SK-N-SH treated with all-trans-retinoic acid at 6 μM for 48 hours (cell line): ENCODE measurements around the gene NOSIP.

Experiments
- ATAC-seq: fragments of 200-7000 bp; cut with Tn5 transposase; 3 replicates; pipeline ENCODE4 v1.9.1; 2020; ENCODE audit warnings: mild to moderate bottlenecking, moderate library complexity
- ARNTL ChIP-seq: fragments of 450-650 bp; formaldehyde crosslinking; IDR thresholded peaks from 2 replicates; pipeline ENCODE4 v1.5.0; 2020; ENCODE audit warnings: low read depth, mild to moderate bottlenecking, moderate library complexity, borderline replicate concordance
- CSDC2 ChIP-seq: fragments of 250-450 bp; sonication (Bioruptor Pico); IDR thresholded peaks from 2 replicates; pipeline ENCODE4 v1.5.0; 2020; ENCODE audit warnings: mild to moderate bottlenecking, moderate library complexity
- CSRNP3 ChIP-seq: fragments of 250-450 bp; sonication (Bioruptor Pico); IDR thresholded peaks from 2 replicates; pipeline ENCODE4 v1.5.1; 2021; ENCODE audit warnings: mild to moderate bottlenecking, moderate library complexity
- ESRRG ChIP-seq: fragments of 250-450 bp; sonication (Bioruptor Pico); IDR thresholded peaks from 2 replicates; pipeline ENCODE4 v1.6.1; 2021; ENCODE audit warnings: mild to moderate bottlenecking
- GLIS3 ChIP-seq: fragments of 250-450 bp; sonication (Bioruptor Pico); IDR thresholded peaks from 2 replicates; pipeline ENCODE4 v1.5.0; 2020; ENCODE audit warnings: mild to moderate bottlenecking, moderate library complexity
- ISL1 ChIP-seq: fragments of 250-450 bp; sonication (Bioruptor Pico); IDR thresholded peaks from 2 replicates; pipeline ENCODE4 v2.1.2; 2022; ENCODE audit warnings: mild to moderate bottlenecking, moderate library complexity
- OSR1 ChIP-seq: fragments of 250-450 bp; sonication (Bioruptor Pico); IDR thresholded peaks from 2 replicates; pipeline ENCODE4 v1.8.0; 2022; ENCODE audit warnings: moderate library complexity, mild to moderate bottlenecking, inconsistent platforms
- PATZ1 ChIP-seq: fragments of 250-450 bp; sonication (Bioruptor Pico); IDR thresholded peaks from 2 replicates; pipeline ENCODE4 v1.8.0; 2020; ENCODE audit warnings: mild to moderate bottlenecking, moderate library complexity, borderline replicate concordance
- RARB ChIP-seq: fragments of 250-450 bp; sonication (Bioruptor Pico); IDR thresholded peaks from 2 replicates; pipeline ENCODE4 v1.8.0; 2021; ENCODE audit warnings: mild to moderate bottlenecking, moderate library complexity
- SNAI2 ChIP-seq: fragments of 250-450 bp; sonication (Bioruptor Pico); IDR thresholded peaks from 2 replicates; pipeline ENCODE4 v1.5.0; 2020; ENCODE audit warnings: mild to moderate bottlenecking, moderate library complexity
- TCF4 ChIP-seq: fragments of 250-450 bp; sonication (Bioruptor Pico); IDR thresholded peaks from 2 replicates; pipeline ENCODE4 v1.8.0; 2021; ENCODE audit warnings: mild to moderate bottlenecking, moderate library complexity, borderline replicate concordance
- TOX ChIP-seq: fragments of 250-450 bp; sonication (Bioruptor Pico); IDR thresholded peaks from 2 replicates; pipeline ENCODE4 v1.8.0; 2021; ENCODE audit warnings: mild to moderate bottlenecking, moderate library complexity, borderline replicate concordance
- TSHZ2 ChIP-seq: fragments of 250-450 bp; sonication (Bioruptor Pico); IDR thresholded peaks from 2 replicates; pipeline ENCODE4 v1.5.0; 2020; ENCODE audit warnings: mild to moderate bottlenecking, moderate library complexity
- ZC3H10 ChIP-seq: fragments of 250-450 bp; sonication (Bioruptor Pico); IDR thresholded peaks from 2 replicates; pipeline ENCODE4 v1.5.1; 2021; ENCODE audit warnings: mild to moderate bottlenecking, moderate library complexity
- ZFP3 ChIP-seq: fragments of 250-450 bp; sonication (Bioruptor Pico); IDR thresholded peaks from 2 replicates; pipeline ENCODE4 v1.5.0; 2020; ENCODE audit warnings: mild to moderate bottlenecking, moderate library complexity
- ZFP30 ChIP-seq: fragments of 450-650 bp; formaldehyde crosslinking; IDR thresholded peaks from 2 replicates; pipeline ENCODE4 v1.5.0; 2022; ENCODE audit warnings: mild to moderate bottlenecking, moderate library complexity
- ZNF70 ChIP-seq: fragments of 450-650 bp; formaldehyde crosslinking; IDR thresholded peaks from 2 replicates; pipeline ENCODE4 v1.5.0; 2020; ENCODE audit warnings: mild to moderate bottlenecking, moderate library complexity
- ZNF8 ChIP-seq: fragments of 450-650 bp; formaldehyde crosslinking; IDR thresholded peaks from 2 replicates; pipeline ENCODE4 v1.5.0; 2020; ENCODE audit warnings: mild to moderate bottlenecking, moderate library complexity
- TF ChIP-seq, protein P1 (sequence below): fragments of 250-450 bp; sonication (Bioruptor Pico); IDR thresholded peaks from 2 replicates; pipeline ENCODE4 v1.8.0; 2021; ENCODE audit warnings: low read depth, mild to moderate bottlenecking, moderate library complexity, borderline replicate concordance
- TF ChIP-seq, protein P2 (sequence below): fragments of 250-450 bp; sonication (Bioruptor Pico); IDR thresholded peaks from 2 replicates; pipeline ENCODE4 v1.5.1; 2020; ENCODE audit warnings: low read depth, mild to moderate bottlenecking, moderate library complexity

NOSIP gene

DNA sequence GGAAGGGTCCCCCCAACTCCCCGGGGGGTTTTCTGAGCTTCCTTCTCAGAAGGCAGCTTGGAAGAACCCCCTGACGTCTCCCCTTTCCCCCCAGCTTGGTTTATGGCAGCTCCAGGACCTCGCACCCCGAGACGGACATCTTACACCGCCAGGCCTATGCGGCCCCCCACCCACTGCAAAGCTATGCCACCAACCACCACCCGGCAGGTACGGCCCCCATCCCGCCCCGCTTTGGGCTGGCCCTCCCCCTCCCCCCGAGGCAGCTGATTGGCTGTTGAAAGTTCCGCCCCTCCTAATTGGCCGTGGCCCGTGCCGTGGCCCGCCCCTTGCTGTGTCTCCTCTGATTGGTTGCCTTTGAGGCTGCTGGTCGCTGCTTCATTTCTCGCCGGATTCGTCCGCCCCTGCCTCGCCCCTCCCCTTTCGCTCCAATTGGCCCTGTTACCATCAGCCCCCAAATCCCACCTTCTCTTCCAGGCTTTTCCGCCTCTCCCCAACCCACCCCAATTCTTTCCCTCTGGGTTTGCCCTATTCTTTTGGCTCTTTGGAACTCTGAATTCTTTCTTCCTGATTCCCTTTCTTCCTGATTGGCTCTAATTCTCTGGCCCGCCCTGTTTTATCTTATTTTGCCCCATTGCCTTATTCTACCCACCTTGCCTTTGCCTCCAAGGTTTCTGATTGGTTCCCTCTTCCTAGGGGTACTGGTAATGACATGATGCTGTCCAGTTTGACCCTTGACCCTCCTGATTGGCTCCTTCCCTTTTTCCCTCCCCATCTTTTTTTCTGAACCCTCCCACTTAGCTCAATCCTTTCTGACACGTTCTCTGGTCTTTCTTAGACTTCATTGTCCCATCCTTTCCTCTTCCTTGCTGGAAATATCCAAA is 13.1 kb upstream of the NOSIP start (continued):
- TF ChIP-seq, protein P1, sequence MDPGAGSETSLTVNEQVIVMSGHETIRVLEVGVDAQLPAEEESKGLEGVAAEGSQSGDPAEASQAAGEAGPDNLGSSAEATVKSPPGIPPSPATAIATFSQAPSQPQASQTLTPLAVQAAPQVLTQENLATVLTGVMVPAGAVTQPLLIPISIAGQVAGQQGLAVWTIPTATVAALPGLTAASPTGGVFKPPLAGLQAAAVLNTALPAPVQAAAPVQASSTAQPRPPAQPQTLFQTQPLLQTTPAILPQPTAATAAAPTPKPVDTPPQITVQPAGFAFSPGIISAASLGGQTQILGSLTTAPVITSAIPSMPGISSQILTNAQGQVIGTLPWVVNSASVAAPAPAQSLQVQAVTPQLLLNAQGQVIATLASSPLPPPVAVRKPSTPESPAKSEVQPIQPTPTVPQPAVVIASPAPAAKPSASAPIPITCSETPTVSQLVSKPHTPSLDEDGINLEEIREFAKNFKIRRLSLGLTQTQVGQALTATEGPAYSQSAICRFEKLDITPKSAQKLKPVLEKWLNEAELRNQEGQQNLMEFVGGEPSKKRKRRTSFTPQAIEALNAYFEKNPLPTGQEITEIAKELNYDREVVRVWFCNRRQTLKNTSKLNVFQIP (CRISPR knock-in tag), result no peak

GRCh38 chr19:49592486-49593232 is 12.3 kb upstream of the NOSIP start:
- no peak for ATAC-seq
- no peak; the same call in 1 of the 2 replicates for TF ChIP-seq PATZ1 (CRISPR knock-in tag)
- TF ChIP-seq RARB (CRISPR knock-in tag), result no peak
- TF ChIP-seq ZNF8 (CRISPR knock-in tag), result no peak
- no peak for TF ChIP-seq ZC3H10
- TF ChIP-seq TSHZ2 (CRISPR knock-in tag), result no peak
- no peak for TF ChIP-seq ZFP30 (CRISPR knock-in tag)
- no peak for TF ChIP-seq ARNTL (CRISPR knock-in tag)
- no peak for TF ChIP-seq ZFP3 (CRISPR knock-in tag)
- TF ChIP-seq CSDC2 (CRISPR knock-in tag), result no peak
- TF ChIP-seq, protein P1 (CRISPR knock-in tag), result no peak
- TF ChIP-seq, protein P2, sequence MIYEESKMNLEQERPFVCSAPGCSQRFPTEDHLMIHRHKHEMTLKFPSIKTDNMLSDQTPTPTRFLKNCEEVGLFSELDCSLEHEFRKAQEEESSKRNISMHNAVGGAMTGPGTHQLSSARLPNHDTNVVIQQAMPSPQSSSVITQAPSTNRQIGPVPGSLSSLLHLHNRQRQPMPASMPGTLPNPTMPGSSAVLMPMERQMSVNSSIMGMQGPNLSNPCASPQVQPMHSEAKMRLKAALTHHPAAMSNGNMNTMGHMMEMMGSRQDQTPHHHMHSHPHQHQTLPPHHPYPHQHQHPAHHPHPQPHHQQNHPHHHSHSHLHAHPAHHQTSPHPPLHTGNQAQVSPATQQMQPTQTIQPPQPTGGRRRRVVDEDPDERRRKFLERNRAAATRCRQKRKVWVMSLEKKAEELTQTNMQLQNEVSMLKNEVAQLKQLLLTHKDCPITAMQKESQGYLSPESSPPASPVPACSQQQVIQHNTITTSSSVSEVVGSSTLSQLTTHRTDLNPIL (CRISPR knock-in tag), result no peak
- no peak for TF ChIP-seq ISL1 (CRISPR knock-in tag)
- no peak for TF ChIP-seq ESRRG (CRISPR knock-in tag)
- no peak for TF ChIP-seq TOX (CRISPR knock-in tag)
- no peak for TF ChIP-seq OSR1 (CRISPR knock-in tag)
- no peak for TF ChIP-seq SNAI2 (CRISPR knock-in tag)
- no peak for TF ChIP-seq TCF4 (CRISPR knock-in tag)
- no peak for TF ChIP-seq ZNF70 (CRISPR knock-in tag)
- TF ChIP-seq CSRNP3 (CRISPR knock-in tag), result no peak
- TF ChIP-seq GLIS3 (CRISPR knock-in tag), result no peak
- TF ChIP-seq, all 23 proteins: peak for 0
